Germinal center (tissue), 1 donor: Measurements from ENCODE around the gene DAAM1.

Source experiments
- DNase-seq: peaks from one replicate; pipeline ENCODE4 v3.0.0; 2012; ENCODE audit warnings: mixed read lengths, low spot score

Gene DAAM1

GRCh38 chr14:59187802-59188460 lies 536 bp upstream of the DAAM1 start:
- DNase-seq = no peak

GRCh38 chr14:59189091-59189785 lies 771 bp downstream of the DAAM1 start:
- peak; percentile 57 for DNase-seq

- DNase-seq = peak; percentile 84
Measured at GRCh38 chr14:59189786-59190368, 1.4 kb downstream of the DAAM1 start.

- DNase-seq = no peak
Measured at GRCh38 chr14:59190372-59190771, 1.9 kb downstream of the DAAM1 start.

- DNase-seq = no peak
Measured at GRCh38 chr14:59195912-59196311, 7.4 kb downstream of the DAAM1 start.

- no peak for DNase-seq
Measured at GRCh38 chr14:59197695-59198262, 9.3 kb downstream of the DAAM1 start.

- DNase-seq = no peak
Measured at GRCh38 chr14:59199205-59199604, 10.7 kb downstream of the DAAM1 start.

GRCh38 chr14:59199614-59200013 lies 11.1 kb downstream of the DAAM1 start:
- no peak for DNase-seq

- no peak for DNase-seq
Measured at GRCh38 chr14:59200195-59200594, 11.7 kb downstream of the DAAM1 start.

- no peak for DNase-seq
Measured at GRCh38 chr14:59202031-59202430, 13.6 kb downstream of the DAAM1 start.

- DNase-seq = no peak
Measured at GRCh38 chr14:59204305-59204704, 15.8 kb downstream of the DAAM1 start.

- DNase-seq = no peak
Measured at GRCh38 chr14:59206892-59207291, 18.4 kb downstream of the DAAM1 start.

- no peak for DNase-seq
Measured at GRCh38 chr14:59207506-59207933, 19.1 kb downstream of the DAAM1 start.

- DNase-seq = no peak
Measured at GRCh38 chr14:59208224-59208814, 19.9 kb downstream of the DAAM1 start.

GRCh38 chr14:59208954-59209353 lies 20.5 kb downstream of the DAAM1 start:
- DNase-seq = no peak

- DNase-seq = no peak
Measured at GRCh38 chr14:59210621-59211020, 22.2 kb downstream of the DAAM1 start.

GRCh38 chr14:59213368-59214315 lies 25.2 kb downstream of the DAAM1 start:
- no peak for DNase-seq

GRCh38 chr14:59214702-59215302 lies 26.3 kb downstream of the DAAM1 start:
- DNase-seq = no peak

GRCh38 chr14:59215322-59215721 lies 26.9 kb downstream of the DAAM1 start:
- DNase-seq = no peak

GRCh38 chr14:59215757-59216156 lies 27.3 kb downstream of the DAAM1 start:
- no peak for DNase-seq

GRCh38 chr14:59217011-59217410 lies 28.5 kb downstream of the DAAM1 start:
- DNase-seq = no peak
